Airway epithelial cell (primary cell): ENCODE data around the gene CXCL3. TPM values are rescaled to one million over a fixed set of nuclear protein-coding genes. Genes with fewer than 3 reads are reported as not detected.

Experiments used
- total RNA-seq: library from RNA; depleted of rRNA; stranded (reverse); fragments of >200 nt; gene quantifications from 2 replicates; pipeline ENCODE4 v1.2.3, GENCODE V29; 2015

Gene CXCL3
- 2.2 and 5.0 TPM in 2 replicates for total RNA-seq

GRCh38 chr4:74038425-74039314, at the start of gene CXCL3:
Gene CXCL3 (minus strand): TSS chr4:74038689. CDS start chr4:74038611, 78 bp downstream.

GRCh38 chr4:73998040-73999011, 40.2 kb downstream of the CXCL3 start, which contains the start of gene CXCL5:
Gene CXCL5 (minus strand): TSS chr4:73998677. CDS start chr4:73998581, 96 bp downstream.

GRCh38 chr4:73988061-73988460, 50.4 kb downstream of the CXCL3 start, which contains the start of gene PPBP:
Gene PPBP (minus strand): TSS chr4:73988190. CDS start chr4:73988103, 87 bp downstream.

Other genes starting within 250 kb of the CXCL3 start
- gene CXCL6, start 202.0 kb downstream of the CXCL3 start, total RNA-seq = 2.3 and 3.6 TPM in 2 replicates
- gene PF4V1, start 185.4 kb downstream of the CXCL3 start, total RNA-seq = not detected in 2 replicates
- 61.5 and 97.3 TPM in 2 replicates for gene CXCL1, start 169.3 kb downstream of the CXCL3 start, total RNA-seq
- gene PF4, start 56.7 kb downstream of the CXCL3 start, total RNA-seq = 2.5 TPM in 1 of 2 replicates, not detected in the other
- gene PPBP, start 50.5 kb downstream of the CXCL3 start, total RNA-seq = 1.8 and 3.9 TPM in 2 replicates
- 4.0 and 4.6 TPM in 2 replicates for gene CXCL5, start 40.0 kb downstream of the CXCL3 start, total RNA-seq
- gene CXCL2, start 60.5 kb upstream of the CXCL3 start, total RNA-seq = 13.8 and 18.0 TPM in 2 replicates
- 23.2 and 26.1 TPM in 2 replicates for gene MTHFD2L, start 119.4 kb upstream of the CXCL3 start, total RNA-seq